Neutrophil (primary cell): ENCODE results near the gene FHOD1.

ENCODE experiments used
- H3K27ac ChIP-seq: fragments of 200-600 bp; sonication (generic); 2 replicates; pipeline ENCODE4 v1.5.1; 2016; ENCODE audit warnings: mild to moderate bottlenecking, moderate library complexity
- H3K27me3 ChIP-seq: fragments of 200-600 bp; sonication (generic); 2 replicates; pipeline ENCODE4 v1.6.0; 2016; ENCODE audit warnings: mild to moderate bottlenecking
- H3K36me3 ChIP-seq: fragments of 200-600 bp; sonication (generic); 2 replicates; pipeline ENCODE4 v1.5.1; 2017
- H3K4me1 ChIP-seq, 2 experiments: fragments of 200-600 bp in 1 of 2; sonication (generic) in 1 of 2; 1 replicate in 1 of 2; 2 replicates in 1 of 2; pipeline versions ENCODE4 v1.5.1 to v1.6.1; 2013 to 2016; ENCODE audit warnings: low read depth in 1 of 2, low read length in 1 of 2, mild to moderate bottlenecking in 1 of 2, moderate library complexity in 1 of 2; ENCODE audit not compliant: control insufficient read depth in 1 of 2, insufficient read depth in 1 of 2
- H3K4me3 ChIP-seq, 2 experiments: fragments of 200-600 bp in 1 of 2; sonication (generic) in 1 of 2; 1 replicate in 1 of 2; 2 replicates in 1 of 2; pipeline ENCODE4 v1.5.1; 2013 to 2016; ENCODE audit warnings: low read depth in 1 of 2, low read length in 1 of 2, mild to moderate bottlenecking in 1 of 2, moderate library complexity in 1 of 2
- H3K9me3 ChIP-seq: fragments of 200-600 bp; sonication (generic); 2 replicates; pipeline ENCODE4 v1.5.1; 2016
- CTCF ChIP-seq: fragments of 200-600 bp; sonication (generic); IDR thresholded peaks from 2 replicates; pipeline ENCODE4 v1.5.1; 2016; ENCODE audit warnings: antibody characterized with exemption

Gene FHOD1

DNA sequence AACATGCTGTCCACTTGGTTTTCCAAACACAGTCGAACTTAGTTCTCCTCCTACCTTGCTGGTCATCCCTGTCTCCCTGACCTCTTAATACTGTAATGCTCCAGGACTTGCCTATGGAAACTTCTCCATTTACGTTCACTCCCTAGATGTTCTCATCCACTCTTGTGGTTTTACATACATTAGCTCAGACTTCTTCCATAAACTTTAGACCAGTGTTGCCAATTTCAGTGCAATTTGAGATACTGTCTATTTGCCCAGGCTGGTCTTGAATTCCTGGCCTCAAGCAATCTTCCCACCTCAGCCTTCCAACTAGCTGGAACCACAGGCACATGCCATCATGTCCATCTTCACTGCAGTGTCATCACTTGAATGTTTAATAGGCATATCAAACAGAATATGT lies 65.0 kb downstream of the FHOD1 start:
- no peak for TF ChIP-seq CTCF
- Histone ChIP-seq H3K9me3 (no peaks in the 10 kb centered on the region), H3K4me1 (peaks cover 34 to 36% of the 10 kb centered on the region in 2 experiments), H3K27me3 (peaks cover 55% of the 10 kb centered on the region), H3K4me3 (no peak overlapping the region), H3K27ac (no peak overlapping the region), H3K36me3 (no peaks in the 10 kb centered on the region)

DNA sequence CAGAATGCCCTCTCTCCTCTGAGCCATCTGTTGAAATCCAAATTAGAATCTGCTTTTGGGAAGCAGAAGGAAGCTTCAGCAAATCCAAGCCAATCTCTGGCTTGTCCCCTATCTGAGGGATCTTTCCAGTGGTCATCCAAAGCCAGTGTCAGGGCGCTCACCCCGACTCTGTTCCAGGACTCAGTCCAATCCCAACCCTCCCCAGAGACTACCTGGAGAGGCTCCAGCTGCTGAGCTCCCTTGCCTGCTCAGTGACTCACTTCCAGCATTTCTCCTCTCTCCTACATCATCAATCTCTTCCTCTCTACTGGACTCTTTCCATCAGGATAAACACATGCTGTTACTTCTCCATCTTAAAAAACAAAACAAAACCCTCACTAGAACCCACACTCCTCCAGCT lies 65.9 kb downstream of the FHOD1 start:
- Histone ChIP-seq H3K36me3 (no peaks in the 10 kb centered on the region), H3K4me3 (no peak overlapping the region), H3K27ac (no peak overlapping the region), H3K9me3 (no peaks in the 10 kb centered on the region), H3K4me1 (peaks cover 34 to 36% of the 10 kb centered on the region in 2 experiments), H3K27me3 (peaks cover 56% of the 10 kb centered on the region)
- TF ChIP-seq CTCF = no peak

GRCh38 chr16:67180166-67180565 lies 67.1 kb downstream of the FHOD1 start:
- no peaks in the 10 kb centered on the region for H3K9me3 ChIP-seq
- H3K4me1 ChIP-seq = peaks cover 26 to 27% of the 10 kb centered on the region in 2 experiments
- no peak overlapping the region for H3K27ac ChIP-seq
- TF ChIP-seq CTCF = no peak
- no peaks in the 10 kb centered on the region for H3K36me3 ChIP-seq
- H3K27me3 ChIP-seq = peaks cover 56% of the 10 kb centered on the region
- H3K4me3 ChIP-seq = no peak overlapping the region

- H3K36me3 ChIP-seq = no peaks in the 10 kb centered on the region
- no peak overlapping the region for H3K27ac ChIP-seq
- no peak overlapping the region for H3K4me3 ChIP-seq
- peaks cover 56% of the 10 kb centered on the region for H3K27me3 ChIP-seq
- no peaks in the 10 kb centered on the region for H3K9me3 ChIP-seq
- TF ChIP-seq CTCF = no peak
- H3K4me1 ChIP-seq = peaks cover 21 to 23% of the 10 kb centered on the region in 2 experiments
These were observed 67.7 kb downstream of the FHOD1 start for GRCh38 chr16:67179421-67180080.
